Measurements from ENCODE around the gene PDE11A.

Gene PDE11A

DNA sequence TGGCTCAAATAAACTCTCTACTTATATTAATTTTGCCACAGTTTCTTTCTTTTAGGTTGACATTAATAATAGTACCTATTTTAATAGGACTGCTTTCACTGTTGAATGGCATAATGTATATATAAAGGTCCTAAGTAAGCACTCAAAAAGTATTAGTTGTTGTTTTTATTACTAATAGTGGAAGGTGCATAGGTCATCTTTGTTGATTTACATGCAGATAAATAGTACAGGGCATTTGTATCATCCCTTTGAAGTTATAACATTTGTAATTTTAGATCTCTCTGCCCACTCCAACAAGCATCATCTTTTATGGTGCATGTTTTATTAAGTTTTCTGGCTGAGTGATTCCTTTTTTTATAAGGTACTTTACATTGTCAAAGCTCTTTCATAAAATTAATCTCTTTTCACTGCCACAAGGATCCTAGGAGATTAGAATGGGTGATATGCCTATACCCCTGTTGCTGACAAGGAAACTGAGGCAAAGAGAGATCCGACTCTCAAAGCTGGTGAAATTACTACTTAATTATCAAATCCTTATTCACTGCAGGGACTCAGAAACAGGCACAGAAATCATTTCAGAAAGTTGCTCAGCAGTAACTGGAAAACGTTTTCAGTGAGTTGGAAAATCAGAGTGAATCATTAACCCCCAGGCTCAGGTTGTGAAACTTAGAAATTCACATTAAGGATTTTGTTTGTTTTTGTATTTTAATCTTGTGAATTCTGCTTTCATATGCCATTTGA lies 380.4 kb downstream of the PDE11A start:
- DNase-seq (ENCODE audit: low spot score) = no peak

DNA sequence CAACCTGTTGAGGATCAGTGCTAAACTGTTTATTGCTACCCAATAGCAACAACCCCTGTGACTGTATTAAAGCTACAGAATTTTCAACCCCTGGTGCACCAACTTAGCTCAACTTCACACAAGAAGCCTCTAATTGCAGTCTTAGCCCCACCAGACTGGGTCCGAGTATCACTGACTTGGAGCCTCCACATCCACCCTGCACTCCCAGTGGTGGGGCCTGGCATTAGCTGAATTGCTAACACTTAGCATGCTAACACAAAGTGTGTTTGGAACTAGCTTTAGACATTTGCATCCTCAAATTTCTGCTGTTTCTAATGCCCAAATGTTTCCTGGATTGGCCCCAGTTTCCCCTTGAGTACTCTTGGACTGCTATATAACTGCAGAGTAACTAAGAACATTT lies 381.4 kb downstream of the PDE11A start:
- no peak for DNase-seq (ENCODE audit: low spot score)

DNA sequence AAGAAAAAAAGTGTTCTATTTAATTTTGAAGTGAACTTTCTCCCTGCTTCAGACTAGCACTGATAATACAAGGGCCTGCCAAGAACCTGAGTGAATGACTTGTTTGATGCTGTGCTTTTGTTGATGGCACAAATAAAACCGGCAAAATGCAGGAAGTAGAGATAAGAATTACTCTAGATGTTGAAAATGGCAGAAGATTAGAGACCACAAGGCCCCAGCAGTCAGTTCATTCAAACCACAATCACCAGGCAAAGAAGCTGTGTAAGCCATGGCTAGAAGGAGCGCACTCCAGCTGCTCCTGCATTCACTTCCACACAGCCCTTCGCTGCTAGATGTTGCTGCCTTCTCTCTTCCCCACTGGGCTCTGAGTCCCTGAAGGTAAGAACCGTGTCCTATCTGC lies 383.0 kb downstream of the PDE11A start:
- no peak for DNase-seq (ENCODE audit: low spot score)

DNA sequence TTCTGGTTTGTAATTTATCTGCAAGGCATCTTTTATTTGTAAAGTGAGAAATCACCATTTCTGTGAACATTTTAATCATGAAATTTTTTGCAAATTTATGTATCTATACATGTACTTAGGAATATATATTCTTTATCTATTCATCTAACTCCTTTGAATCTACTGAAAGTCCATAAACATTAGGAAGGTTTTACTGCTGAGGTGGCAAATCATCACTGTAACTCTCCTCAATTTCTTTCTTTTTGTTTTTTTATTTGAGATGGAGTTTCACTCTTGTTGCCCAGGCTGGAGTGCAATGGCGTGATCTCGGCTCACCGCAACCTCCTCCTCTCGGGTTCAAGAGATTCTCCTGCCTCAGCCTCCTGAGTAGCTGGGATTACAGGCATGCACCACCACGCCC lies 383.7 kb downstream of the PDE11A start:
- DNase-seq (ENCODE audit: low spot score) = no peak

DNA sequence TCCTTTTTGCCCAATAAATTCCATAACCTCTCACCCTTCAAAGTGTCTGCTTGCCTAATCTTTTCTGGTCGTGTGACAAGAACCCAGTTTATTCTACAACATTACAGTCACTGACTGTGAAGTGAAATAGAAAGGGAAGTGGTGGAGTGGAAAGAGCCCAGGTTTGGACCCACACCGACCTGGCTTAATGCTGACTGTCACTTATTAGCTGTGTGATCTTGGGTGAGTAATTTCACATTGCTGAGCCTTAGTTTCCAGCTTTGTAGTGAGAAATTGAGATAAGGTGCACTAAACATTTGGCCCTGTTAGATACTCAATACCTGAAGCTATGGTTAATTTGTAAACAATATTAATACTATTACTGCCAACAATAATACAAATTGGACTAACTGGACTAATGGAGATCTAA lies 388.9 kb downstream of the PDE11A start:
- DNase-seq (ENCODE audit: low spot score) = no peak

DNA sequence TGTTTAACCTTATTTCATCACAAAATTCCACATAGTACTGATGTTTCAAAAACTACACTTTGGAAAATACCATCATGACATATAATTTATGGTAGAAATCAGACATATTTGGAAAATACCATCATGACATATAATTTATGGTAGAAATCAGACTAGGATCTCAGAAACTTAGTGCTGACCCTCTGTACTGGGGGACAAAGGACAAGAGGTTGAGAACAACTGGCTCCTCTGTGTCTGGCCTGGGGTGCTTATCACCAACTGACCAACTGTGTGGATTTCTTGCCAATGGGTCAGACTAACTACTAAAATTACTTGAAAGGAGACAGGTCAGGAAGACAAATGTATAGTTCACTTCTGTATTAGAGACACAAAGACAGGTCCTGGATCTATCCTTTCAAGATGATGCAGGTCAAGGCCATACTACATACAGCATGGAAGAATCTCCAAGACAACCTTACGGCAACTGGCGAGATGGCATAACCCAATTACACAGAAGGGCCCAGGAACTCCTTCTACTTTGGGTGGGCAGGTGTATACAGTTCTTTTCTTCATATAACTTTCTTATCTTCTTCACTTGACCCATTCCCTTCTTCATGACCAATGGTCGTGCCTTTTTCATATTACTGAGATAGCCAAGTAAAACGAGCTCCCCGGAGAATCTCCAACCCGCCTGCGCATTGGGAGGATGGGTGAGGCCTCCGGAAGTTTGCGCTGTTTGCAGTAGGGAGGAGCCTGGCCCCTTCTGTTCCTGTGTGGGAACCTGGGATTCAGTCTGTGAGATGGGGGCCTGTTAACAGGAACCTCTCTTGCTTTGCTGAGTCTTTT lies 389.5 kb downstream of the PDE11A start:
- DNase-seq (ENCODE audit: low spot score) = no peak

DNA sequence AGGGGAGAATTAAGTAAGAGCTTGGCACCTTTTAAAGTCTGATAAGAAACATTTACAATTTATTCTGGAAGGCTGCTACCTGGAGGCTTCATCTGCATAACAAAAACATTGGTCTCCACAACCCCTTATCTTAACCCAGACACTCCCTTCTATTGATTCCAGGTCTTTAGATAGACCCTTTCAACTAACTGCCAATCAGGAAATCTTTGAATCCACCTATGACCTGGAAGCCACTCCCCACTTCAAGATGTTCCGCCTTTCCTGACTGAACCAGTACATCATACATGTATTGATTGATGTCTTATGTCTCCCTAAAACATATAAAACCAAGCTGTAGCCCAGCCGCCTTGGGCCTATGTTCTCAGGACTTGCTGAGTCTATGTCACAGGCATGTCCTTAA lies 390.6 kb downstream of the PDE11A start:
- no peak for DNase-seq (ENCODE audit: low spot score)

DNA sequence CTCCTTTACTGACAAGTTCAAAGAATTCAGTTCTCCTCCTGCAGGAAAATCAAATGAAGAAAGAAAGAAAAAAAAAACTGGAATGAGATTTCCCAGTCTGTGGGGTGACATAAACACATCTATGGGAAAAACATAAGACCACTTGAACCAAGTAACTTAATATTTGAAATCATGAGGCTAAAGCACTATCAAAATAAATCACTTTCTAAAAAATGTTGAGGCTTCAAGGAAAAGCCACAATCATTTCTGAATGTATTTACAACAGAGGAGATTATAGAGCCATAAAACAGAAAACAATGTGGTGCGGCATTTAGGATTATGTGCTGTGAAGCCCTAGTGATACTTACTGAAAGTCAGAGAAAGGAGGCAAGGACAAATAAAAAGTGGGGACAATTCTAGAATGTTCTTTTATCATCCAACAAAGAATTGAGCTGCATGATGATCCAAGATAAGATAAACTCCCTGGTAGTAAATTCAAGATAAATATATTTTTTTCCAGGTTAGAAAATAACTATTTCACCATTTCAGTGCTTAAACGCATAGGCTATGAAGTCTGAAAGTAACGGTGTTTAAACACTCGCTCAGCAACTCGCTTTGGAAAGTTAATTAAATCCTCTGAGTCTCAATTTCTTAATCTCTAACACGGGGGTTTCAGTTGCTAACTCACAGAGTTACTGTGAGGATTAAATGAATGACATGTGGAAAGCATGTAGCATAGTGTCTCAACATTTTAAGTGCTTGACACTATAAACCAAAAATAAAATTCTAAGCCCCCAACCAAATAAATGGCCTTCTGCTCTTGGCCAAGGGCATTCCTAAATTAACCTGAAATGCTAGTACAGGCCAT lies 391.5 kb downstream of the PDE11A start:
- DNase-seq (ENCODE audit: low spot score) = no peak

DNA sequence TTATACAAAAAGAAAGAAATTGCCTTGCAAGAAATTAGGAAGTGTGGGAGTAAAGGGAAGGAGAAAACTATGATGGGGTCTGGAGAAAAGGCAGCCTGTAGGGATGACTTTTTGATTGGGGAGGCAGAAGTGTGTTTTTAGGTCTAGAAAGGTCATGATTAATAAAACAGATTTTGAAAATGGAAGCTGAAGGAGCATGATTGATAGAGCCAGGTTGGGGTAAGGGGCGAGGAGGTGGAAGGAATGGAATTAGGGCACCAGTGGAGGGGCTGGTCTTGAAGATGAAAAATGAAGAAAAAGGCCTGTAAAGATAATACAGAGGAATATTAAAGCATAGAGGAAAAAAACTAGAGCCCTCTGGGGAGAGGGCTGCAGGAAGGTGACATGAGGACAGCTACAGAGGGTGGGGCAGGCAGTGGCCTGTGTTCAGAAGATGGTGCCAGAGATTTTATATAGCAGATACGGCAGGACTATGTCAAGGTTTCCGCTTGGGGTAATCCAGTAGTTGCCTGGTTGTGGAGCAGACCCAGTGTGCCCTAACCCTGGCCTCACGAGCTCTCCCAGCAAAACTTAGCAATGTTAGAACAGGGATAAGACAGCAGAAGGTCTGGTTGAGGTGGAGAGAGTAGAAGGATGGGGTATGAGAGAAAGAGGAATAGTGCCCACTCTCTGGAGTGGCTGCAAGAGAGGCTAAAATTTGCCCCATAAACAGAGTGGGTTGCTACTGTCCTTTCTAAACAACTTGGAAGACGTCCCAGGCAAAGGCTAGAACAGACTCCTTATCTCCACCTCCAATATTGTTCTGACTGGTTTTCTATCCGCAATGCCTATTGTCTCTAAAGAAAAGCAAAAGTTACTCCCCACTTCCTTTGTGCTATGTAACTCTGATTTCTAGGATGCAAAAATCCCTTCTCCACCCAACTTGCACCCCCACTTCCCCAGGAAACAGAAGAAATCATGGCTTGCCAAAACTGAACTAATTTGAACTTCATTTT lies 392.7 kb downstream of the PDE11A start:
- DNase-seq (ENCODE audit: low spot score) = no peak

DNA sequence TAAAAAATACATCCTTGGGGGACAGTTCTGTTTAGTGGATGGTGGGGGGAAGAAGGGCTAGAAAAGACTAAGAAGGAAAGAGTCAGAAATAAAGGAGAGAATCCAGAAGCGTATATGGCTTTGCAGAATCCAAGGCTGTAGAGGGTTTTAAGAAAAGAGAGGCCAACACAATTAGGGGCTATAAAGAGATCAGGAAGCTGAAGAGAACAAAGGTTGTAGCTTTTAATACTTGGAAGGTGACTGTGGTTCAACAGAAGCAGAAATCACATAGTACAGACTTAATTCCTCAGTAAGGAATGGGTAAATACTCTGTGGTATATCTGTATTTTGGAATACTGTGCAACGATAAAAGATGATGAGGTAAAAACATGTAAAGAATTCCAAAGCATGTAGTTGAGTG lies 393.6 kb downstream of the PDE11A start:
- no peak for DNase-seq (ENCODE audit: low spot score)

DNA sequence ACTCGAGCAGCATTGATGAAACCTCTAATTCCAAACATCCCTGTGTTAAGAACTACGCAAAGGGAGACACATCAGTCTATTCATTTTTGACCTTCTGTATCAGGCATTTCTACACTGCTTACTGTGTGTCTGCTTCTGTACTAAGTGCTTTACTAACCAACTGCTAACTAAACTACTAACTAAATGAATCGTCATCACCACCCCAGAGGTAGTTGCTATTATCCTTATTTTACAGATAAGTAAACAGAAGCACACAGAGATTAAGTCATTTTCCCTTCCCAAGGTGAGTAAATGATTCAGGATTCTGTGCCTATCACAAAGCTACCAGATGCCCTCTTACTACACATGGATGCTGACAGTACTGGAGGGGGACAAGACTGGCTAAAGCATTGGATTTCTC lies 395.9 kb downstream of the PDE11A start:
- no peak for DNase-seq (ENCODE audit: low spot score)

DNA sequence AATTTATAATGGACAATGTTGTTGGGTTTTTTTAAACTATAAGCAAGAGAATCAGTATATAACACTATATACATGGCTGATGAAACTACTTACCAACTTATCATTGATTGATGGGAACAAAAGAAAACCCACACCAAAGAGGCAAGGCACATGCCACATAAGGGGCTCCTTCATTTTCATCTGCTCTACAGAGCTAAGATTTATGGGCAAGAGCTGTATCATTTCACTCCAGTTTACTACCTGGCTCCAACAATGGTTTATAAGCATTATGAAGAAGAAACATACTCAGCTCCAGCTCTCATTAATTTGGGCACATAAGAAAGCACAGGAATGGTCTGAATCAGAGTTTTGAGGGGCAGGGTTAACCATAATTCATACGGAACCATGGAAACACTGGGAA lies 396.8 kb downstream of the PDE11A start:
- DNase-seq (ENCODE audit: low spot score) = no peak

DNA sequence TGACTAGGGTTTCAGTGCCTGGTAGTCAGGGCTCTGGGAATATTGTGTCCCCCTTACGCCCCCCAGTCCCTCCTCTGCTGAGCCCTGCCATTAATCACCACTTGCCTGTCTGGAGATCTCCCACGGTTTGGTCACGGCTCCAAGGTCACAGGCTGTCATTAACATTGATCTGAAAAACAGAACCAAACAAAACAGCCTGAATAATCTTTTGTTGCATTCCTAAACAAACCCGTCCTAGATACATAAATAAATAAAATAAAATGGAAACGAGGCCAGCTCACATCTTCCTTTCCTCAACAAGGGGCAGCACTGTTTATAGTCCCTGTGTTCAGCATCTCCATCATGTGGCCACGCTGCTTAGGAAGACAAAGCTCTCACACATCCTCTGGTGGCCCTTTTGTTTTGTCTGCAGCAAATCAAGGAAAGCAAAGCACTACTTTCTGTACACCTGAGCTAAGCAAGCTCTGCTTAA lies 397.2 kb downstream of the PDE11A start:
- DNase-seq (ENCODE audit: low spot score) = no peak

DNA sequence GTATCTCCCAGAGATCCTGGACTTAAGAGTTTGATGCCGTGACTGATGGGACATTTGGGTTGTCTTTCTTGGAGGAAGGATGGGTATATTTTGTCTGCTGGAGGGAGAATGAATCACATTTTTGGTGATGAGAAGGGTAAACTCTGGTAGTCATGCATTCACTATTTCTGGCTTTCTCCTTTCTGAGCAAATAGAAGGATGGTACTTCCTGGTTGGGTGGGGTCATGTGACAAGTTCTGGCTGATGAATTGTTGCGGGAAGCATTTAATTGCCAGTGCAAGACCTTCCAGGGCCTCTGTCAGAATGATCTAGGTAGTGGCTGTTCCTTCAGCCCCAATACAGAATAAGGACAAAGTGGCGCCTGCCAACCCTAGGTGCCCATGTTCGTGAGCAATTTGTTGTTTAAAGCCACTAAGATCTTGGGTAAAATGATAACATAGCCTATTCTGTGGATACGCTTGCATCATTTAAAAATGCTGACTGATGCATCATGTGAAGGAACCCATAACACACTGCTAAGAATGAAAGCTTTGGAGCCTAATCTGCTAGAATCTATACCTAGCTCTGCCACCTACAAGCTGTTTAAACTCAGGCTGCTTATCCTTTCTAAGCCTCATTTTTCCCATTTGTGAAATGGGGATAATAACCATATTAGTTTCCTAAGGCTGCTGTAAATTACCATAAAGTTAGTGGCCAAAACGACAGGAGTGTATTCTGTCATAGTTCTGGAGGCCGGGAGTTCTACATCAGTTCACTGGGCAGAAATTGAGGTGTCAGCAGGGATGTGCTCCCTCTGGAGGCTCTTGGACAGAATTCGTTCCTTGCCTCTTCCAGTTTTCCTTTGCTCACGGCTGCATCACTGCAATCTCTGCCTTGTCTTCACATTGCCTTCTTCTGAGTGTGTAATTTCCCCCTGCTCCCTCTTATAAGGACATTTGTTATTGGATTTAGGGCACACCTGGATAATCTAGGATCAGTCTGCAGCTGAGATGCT lies 398.7 kb downstream of the PDE11A start:
- no peak for DNase-seq (ENCODE audit: low spot score)

DNA sequence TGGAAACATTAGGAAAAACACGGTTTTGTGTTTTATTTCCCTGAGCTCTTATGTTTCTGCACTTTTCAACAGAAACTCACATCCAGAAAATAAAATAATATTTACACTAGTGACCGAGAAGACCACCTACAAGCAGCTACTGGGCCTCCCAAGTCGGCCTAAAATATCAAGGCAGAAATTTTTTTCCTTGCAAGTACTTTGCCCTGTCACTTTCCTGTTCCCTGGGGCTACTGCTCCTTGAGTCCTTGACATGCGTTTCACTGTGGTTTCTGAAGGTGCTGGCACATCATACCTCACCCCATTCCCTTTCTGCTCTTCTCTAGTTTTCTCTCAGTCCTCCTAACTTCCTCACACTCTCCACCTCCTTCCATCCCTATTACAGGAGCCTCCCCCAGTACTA lies 400.9 kb downstream of the PDE11A start:
- no peak for DNase-seq (ENCODE audit: low spot score)

DNA sequence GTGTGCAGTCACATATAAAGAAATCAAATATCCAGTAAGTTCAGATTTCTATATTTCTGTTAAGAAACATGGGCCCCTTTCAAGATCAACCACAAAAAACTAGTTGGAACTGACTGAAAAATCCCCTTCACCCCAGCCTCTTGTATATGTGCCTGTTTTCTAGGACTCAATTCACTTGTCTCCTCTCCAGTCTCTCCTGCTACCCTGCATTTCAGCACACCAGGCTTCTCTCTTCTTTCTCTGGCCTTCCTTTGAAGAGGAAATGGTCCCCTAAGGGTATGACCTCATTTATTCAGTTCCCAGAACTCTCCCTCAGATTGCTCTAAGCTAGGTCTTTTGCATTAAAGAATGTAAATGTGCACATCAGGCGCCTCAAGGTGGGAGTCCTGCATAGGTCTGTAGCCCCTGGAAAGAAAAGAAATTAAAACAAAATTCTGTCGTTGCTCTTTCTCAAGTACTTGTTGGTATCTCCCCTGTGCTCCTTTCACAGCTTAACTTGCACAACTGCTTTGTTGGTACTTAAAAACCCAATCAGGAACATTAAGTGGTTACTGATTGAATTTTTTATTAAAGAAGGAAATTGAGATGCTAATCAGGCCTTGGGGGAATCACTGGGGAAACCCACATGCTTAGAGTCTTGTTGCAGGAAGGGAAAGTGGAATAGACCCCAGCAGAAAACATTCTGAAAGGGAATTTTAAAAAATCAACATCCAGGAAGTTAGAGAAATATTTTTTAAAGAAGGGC lies 401.6 kb downstream of the PDE11A start:
- peak; percentile 26 for DNase-seq (ENCODE audit: low spot score)

DNA sequence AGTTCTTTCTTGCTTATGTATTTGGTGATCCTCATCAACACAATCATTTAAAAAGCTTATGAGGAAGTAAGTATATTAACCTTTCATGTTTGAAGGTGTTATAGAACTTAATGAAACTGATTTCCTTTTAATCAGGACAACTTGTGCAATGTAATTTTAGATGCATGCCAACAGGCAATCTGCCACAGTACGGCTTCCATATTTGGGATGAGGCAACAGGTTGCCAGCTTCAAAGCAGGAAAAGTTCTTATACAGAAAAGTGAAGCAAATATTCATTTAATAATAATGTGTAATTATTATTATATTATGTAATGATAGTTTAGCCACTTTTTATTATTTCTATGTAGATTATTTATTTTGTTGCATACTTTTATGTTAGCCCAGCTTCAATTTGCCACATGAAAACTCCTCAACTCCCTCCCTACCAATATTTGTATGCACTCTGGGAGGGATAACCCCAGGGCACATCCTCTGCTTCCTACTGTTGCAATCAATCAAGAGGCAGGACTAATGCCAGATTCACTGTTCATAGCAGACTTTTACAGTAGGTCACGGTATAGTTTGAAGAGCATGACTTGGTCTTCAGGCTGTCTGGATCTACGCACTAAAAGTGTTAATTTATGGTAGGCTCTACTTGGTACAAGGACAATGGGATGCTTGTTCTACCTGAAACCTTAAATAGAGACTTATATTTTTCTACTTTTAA lies 402.8 kb downstream of the PDE11A start:
- DNase-seq (ENCODE audit: low spot score) = no peak

DNA sequence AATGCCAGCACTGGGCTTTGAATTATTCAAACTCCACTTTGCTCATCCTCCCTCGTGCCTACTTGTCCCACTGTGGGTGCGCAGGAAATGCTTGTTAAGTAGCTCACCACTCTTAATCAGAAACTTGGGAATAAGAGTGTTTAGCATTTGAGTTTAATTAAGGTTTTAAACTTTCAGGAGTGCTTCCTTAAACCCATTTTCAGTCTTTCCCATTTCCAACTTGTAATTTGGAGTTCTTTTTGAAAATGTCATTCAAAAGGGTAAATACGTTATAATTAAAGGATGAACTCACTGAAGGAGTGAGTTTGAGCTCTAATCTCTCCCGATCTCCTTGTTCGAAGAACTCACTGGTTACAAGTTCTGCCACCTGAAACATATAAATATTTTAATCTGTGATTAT lies 403.4 kb downstream of the PDE11A start:
- no peak for DNase-seq (ENCODE audit: low spot score)

DNA sequence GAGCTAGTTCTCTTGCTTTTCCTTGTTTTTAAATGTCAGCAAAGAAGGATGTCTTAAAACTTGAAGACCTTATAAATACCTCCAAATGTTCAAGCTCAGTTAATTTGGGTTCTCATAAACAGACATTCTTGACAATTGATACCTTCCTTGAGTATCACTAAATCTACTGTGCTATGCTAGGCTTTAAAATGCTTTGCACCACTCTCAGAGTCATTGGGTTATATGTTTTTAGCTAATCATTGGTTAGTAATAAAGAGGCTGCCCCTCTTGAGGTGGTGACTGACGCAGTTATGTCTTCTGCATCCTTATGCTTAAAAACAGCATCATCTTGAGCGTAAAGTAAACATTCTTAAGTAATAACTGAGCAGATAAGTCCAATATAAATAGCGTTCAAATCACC lies 404.0 kb downstream of the PDE11A start:
- no peak for DNase-seq (ENCODE audit: low spot score)
